Stimulated activated CD8-positive, alpha-beta memory T cell treated with anti-CD3 and anti-CD28 coated beads, Interleukin-12 subunit alpha, Interleukin-12 subunit beta, amount 100 ng/mL, for 24 hours (primary cell): ENCODE results near the gene PPP2R5C.
"Not testable (repeated sequence)": the region's sequence is repeated elsewhere in the genome, so short reads cannot be mapped to it uniquely, and the experiment has no call there.

Source experiments
- DNase-seq: peaks from one replicate; pipeline ENCODE4 v3.0.0-alpha.2; 2020; ENCODE audit errors: extremely low read depth

PPP2R5C gene

GRCh38 chr14:101727611-101728366 is 33.7 kb upstream of the PPP2R5C start:
- no peak for DNase-seq

DNA sequence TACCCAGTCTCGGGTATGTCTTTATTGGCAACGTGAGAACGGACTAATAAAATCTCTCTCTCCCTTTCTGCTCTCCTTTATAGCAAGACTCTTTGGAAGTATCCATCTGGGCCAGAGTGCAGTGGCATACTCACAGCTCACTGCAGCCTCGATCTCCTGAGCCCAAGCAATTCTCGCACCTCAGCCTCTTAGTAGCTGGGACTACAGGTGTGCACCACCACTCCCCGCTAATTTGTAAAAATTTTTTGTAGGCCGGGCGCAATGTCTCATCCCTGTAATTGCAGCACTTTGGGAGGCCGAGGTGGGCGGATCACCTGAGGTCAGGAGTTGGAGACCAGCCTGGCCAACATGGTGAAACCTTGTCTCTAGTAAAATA is 33.2 kb upstream of the PPP2R5C start:
- no peak for DNase-seq

- no peak for DNase-seq
Observed at GRCh38 chr14:101729382-101729781, 32.1 kb upstream of the PPP2R5C start.

GRCh38 chr14:101730157-101730556 is 31.4 kb upstream of the PPP2R5C start:
- not testable (repeated sequence) for DNase-seq

DNA sequence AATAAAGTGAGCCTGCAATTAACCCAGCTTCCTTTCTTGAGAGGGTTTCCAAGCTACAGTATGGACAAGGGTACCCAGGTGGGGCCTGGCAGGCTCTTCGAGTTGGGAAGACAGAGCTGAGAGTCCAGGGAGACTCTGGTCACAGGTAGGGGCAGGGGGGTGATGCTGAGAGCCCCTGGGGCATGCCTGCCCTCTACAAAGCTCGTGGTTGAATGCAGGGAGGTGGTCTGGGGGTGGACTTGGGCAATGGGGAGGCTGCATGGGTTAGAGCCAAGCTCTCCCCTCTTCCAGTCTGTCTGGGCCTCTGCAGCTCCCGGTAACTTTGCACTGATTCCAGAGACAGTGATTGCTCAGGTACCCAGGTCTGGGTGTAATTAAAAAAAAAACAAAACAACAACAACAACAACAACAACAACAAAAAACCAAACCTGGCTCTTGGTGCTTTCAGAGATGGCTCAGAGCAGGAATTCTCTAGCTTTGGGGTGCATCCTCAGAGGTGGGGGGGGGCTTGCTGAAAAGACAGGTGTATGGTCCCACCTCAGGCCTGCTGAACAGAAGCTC is 30.8 kb upstream of the PPP2R5C start:
- no peak for DNase-seq

DNA sequence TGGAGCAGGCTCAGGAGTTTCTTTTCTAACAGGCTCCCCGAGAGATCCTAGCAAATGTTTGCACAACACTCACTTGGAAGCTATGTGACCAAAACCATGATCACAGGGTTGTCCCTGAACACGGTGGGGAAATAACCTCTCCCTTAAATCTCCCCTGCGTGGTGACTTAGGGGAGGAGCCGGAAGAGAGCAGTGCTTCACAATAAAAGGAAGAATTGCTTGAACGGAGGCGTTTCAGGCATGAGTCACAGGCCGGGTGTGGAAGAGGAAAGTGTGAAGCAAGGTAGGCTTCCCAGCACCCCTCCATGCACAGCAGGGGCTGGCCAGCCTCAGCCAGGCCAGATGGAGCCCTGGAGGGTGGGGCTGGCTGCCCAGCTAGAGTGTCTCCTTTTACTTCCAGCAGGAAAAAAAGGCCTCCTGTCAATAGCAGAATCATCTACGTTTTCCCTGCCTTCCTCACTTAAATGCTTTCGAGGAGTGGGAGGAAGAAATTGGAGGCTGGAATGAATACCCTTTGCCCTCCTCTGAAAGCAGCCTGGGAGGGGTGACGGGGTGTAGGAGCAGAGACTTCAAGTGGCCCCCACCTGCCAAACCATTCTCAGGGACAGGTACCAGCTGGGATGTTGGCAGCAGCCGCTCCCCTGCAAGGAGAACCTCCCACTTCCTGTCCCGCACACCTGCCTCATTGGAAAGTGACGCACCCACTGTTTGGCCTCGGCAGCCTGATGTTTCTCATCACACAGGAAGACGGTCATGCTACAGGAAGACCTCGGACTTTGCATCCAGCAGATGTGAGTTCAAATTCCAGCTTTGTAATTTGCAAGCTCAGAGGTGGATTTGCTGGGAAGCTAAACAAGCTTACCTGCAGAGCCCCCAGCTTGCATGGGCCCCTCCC is 30.1 kb upstream of the PPP2R5C start:
- peak; percentile 59 for DNase-seq

DNA sequence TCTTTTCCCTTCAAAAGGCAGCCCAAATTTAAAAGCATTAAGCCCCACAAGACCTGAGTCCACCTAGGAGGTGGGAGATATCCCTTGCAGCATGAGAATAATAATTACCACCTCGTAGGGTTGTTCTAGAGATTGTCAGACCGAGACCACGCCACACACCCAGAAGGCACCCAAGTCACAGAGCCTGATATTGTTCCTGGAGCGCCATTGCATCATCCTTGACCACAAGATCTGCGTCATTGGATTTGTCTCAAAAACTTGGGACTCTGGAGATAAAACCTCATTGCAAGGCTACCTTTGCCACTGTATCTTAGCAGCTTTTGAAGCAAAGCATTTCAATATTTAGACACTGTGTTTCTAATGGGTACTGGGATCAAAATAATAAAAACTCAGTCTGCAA is 29.4 kb upstream of the PPP2R5C start:
- no peak for DNase-seq

DNA sequence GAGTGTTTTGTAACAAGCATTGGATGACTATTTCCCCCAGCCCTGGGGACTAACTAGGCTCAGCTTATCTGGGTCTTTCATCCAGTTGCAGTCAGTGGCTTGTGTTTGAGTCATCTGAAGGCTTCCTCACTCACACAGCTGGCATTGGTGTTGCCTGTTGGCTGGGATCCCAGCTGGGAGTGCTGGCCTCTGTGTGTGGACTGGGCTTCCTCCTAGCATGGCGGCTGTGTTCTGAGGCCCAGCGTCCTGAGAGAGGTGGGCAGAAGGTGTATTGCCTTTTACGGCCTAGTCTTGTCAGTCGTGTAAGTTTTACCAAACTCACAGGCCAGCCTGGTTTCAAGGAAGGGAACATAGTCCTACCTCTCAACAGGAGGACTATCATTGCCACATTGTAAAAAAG is 28.3 kb upstream of the PPP2R5C start:
- DNase-seq: no peak

GRCh38 chr14:101734246-101734847 is 27.2 kb upstream of the PPP2R5C start:
- no peak for DNase-seq

DNA sequence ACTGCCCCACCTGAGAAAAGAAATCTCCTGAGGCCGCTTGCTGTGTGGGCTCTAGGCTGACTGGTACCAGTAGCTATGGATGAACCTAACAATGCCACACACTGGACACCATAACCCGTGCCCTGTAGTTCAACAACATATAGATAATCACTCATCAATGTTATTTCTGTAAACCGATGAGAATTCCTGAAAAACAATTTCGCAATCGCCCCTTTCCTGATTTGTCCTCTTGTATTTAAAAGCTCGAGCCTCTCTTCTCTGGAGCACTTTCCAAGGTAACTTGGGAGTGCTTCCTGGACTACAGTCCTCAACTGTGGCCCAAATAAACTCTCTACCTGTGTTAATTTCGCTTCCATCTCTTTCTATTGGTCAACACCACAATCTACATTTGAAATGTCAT is 26.1 kb upstream of the PPP2R5C start:
- no peak for DNase-seq

DNA sequence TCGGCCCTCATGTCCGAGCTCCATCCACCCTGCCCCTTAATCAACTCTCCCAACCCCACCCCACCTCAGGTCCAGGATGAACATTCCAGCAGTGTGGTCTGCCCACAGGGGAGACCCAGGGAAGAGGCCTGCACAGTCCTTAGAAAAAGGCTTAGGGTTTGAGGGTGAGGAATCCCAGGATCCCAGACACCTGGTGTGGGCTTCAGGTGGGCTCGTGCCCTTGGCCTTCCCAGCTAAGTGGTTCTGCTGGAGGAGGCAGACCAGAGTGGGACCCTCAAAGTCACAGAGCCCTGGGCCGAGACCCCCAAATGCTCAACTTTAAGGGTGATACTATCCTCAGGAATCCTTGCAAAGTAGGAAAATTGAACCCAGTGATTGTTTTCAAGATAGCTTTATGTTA is 25.4 kb upstream of the PPP2R5C start:
- DNase-seq: no peak

GRCh38 chr14:101736585-101736984 is 24.9 kb upstream of the PPP2R5C start:
- DNase-seq: no peak

DNA sequence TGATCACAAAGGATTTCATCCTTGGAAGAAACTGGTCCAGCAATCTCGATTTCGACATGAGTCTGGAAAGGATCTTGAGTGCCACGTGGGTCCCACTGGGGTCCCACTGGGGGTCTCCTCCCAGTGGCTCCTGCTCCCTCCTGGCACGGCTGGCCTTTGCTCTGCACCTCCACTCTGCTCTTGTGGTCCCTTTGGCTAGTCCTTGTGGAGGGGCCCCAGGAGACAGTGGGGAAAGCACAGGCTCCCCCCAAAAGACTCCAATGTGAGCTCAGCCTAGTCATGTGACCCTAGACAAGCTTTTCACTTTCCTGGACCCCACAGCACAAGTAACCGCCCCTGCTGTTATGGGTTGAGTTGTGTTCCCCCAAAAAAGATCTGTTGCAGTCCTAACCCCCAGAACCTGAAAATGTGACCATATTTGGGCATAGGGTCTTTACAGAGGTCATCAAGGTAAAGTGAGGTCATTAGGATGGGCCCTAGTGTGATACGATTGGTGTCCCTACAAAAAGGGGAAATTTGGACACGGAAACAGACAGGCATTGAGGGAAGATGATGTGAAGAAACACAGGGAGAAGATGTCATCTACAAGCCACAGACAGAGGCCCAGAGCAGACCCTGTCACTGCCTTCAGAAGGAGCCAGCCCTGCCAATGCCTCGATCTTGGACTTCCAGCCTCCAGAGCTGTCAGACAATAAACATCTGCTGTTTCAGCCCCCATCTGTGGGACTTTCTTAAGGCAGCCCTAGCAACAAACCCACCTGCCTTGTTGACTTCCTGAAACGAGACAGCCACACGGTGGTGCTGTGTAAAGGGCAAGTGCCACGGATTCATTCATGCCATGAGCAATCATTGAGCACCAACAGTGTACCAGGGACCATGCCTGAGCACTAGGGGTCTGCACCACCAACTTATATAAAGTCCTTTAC is 23.8 kb upstream of the PPP2R5C start:
- no peak for DNase-seq

GRCh38 chr14:101738703-101739320 is 22.7 kb upstream of the PPP2R5C start:
- no peak for DNase-seq

DNA sequence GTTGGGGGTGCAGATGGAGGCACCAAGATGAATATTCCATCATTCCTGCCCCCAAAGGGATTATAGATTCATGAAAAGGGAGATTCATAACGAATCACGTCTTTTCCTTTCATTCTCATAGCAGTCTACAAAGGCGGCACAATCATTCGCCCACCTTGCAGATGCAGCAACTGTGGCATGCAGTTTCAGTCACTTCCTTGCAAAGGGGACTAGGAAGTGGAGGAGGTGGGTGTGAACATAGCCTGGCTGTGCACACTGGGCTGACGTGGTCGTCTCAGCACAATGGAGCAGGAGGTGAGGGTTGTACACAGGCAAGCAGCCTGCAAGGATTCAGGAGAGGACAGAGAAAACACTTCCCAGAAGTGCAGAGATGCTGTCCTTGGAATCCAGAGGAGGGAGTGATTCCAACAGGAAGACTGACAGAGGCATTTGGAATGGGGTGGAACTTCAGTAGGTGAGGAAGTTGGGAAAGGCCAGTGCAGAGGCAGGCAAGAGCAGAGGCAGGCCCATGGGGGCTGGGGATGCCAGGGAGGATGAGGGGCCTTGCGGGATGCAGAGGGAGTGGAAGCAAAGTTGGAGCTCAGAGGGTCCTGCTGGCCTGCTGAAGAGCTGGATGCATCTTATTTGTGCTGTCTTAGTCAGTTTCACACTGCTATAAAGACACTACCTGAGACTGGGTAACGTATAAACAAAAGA is 21.9 kb upstream of the PPP2R5C start:
- no peak for DNase-seq

DNA sequence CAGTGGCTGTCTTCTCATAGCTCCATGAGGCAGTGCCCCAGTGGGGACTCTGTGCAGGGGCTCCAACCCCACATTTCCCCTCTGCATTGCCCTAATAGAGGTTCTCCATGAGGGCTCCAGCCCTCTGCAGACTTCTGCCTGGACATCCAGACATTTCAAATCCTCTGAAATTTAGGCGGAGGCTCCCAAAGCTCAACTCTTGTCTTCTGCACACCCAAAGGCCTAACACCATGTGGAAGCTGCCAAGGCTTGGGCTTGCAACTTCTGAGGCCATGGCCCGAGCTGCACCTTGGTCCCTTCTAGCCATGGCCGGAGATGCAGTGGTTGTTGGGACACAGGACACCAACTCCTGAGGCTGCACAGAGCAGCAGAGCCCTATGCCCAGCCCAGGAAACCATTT is 20.5 kb upstream of the PPP2R5C start:
- DNase-seq: no peak

GRCh38 chr14:101743701-101744100 is 17.8 kb upstream of the PPP2R5C start:
- no peak for DNase-seq

- DNase-seq: not testable (repeated sequence)
Observed at GRCh38 chr14:101744382-101744781, 17.1 kb upstream of the PPP2R5C start.

- not testable (repeated sequence) for DNase-seq
Observed at GRCh38 chr14:101749756-101750155, 11.8 kb upstream of the PPP2R5C start.

- DNase-seq: no peak
Observed at GRCh38 chr14:101754893-101755292, 6.6 kb upstream of the PPP2R5C start.
